HEK293 (cell line): Measurements from ENCODE around the gene LRRC7.

Experiments used
- CTCF ChIA-PET: fragments of 350-600 bp; formaldehyde crosslinking; extraction: SDS; loops from one replicate; lab custom pipeline; 2021; ENCODE audit warnings: antibody characterized with exemption; lab: Yijun Ruan, JAX
- POLR2A ChIA-PET: fragments of 300-600 bp; formaldehyde crosslinking; extraction: SDS; loops from one replicate; lab custom pipeline; 2020; ENCODE audit warnings: antibody characterized with exemption, inconsistent platforms; lab: Yijun Ruan, JAX
- H3K27ac ChIP-seq: fragments of 200-500 bp; sonication (Bioruptor generic); 2 replicates; pipeline ENCODE4 v1.5.1; 2014; ENCODE audit warnings: low read depth, low read length, control low read depth, inconsistent platforms; ENCODE audit errors: extremely low read depth
- H3K36me3 ChIP-seq, 2 experiments: fragments of 200-500 bp in 1 of 2; sonication (Bioruptor generic) in 1 of 2; 1 replicate in 1 of 2; 2 replicates in 1 of 2; pipeline ENCODE4 v1.5.1; 2014 to 2017; ENCODE audit warnings: inconsistent platforms in 2 of 2, low read length in 2 of 2; ENCODE audit not compliant: control insufficient read depth in 2 of 2, insufficient read depth in 1 of 2
- H3K4me1 ChIP-seq: fragments of 200-500 bp; sonication (Bioruptor generic); 2 replicates; pipeline ENCODE4 v1.5.1; 2014; ENCODE audit warnings: mild to moderate bottlenecking, low read length, inconsistent platforms; ENCODE audit not compliant: control insufficient read depth, insufficient read depth
- H3K4me3 ChIP-seq: 2 replicates; pipeline ENCODE4 v1.5.1; 2011; ENCODE audit warnings: low read depth, mild to moderate bottlenecking, control low read depth, low read length, moderate library complexity
- H3K9me3 ChIP-seq: fragments of 200-500 bp; sonication (Bioruptor generic); 2 replicates; pipeline ENCODE4 v1.5.1; 2014; ENCODE audit warnings: low read depth, low read length, inconsistent platforms; ENCODE audit not compliant: control insufficient read depth, insufficient read depth
- GLI2 ChIP-seq: fragments of 450-650 bp; formaldehyde crosslinking; IDR thresholded peaks from 2 replicates; pipeline ENCODE4; 2017; ENCODE audit warnings: missing biosample characterization, missing genetic modification characterization, low read depth, borderline replicate concordance
- INSM2 ChIP-seq: fragments of 450-650 bp; formaldehyde crosslinking; IDR thresholded peaks from 2 replicates; pipeline ENCODE4 v1.5.1; 2016; ENCODE audit warnings: missing biosample characterization, missing genetic modification characterization
- KLF7 ChIP-seq: fragments of 450-650 bp; formaldehyde crosslinking; IDR thresholded peaks from 2 replicates; pipeline ENCODE4 v1.5.1; 2016; ENCODE audit warnings: missing biosample characterization, missing genetic modification characterization, borderline replicate concordance
- MZF1 ChIP-seq: fragments of 450-650 bp; formaldehyde crosslinking; IDR thresholded peaks from 2 replicates; pipeline ENCODE4 v1.5.1; 2017; ENCODE audit warnings: missing biosample characterization, missing genetic modification characterization, borderline replicate concordance
- PRDM10 ChIP-seq: fragments of 450-650 bp; formaldehyde crosslinking; IDR thresholded peaks from 2 replicates; pipeline ENCODE4 v1.5.1; 2016; ENCODE audit warnings: missing biosample characterization, missing genetic modification characterization
- SP2 ChIP-seq: fragments of 450-650 bp; formaldehyde crosslinking; IDR thresholded peaks from 2 replicates; pipeline ENCODE4 v1.5.1; 2016; ENCODE audit warnings: missing biosample characterization, missing genetic modification characterization
- ZBTB21 ChIP-seq: fragments of 450-650 bp; formaldehyde crosslinking; IDR thresholded peaks from 2 replicates; pipeline ENCODE4 v1.5.1; 2017; ENCODE audit warnings: missing biosample characterization, missing genetic modification characterization
- ZBTB26 ChIP-seq: fragments of 450-650 bp; formaldehyde crosslinking; optimal IDR thresholded peaks from 2 replicates; pipeline ENCODE3; 2016; ENCODE audit warnings: missing biosample characterization, mild to moderate bottlenecking, missing genetic modification characterization
- ZNF155 ChIP-seq: fragments of 450-650 bp; formaldehyde crosslinking; IDR thresholded peaks from 2 replicates; pipeline ENCODE4 v1.5.1; 2016; ENCODE audit warnings: missing biosample characterization, missing genetic modification characterization
- ZNF2 ChIP-seq: fragments of 450-650 bp; formaldehyde crosslinking; IDR thresholded peaks from 2 replicates; pipeline ENCODE4 v1.5.1; 2016; ENCODE audit warnings: missing biosample characterization, missing genetic modification characterization
- ZNF211 ChIP-seq: fragments of 450-650 bp; formaldehyde crosslinking; IDR thresholded peaks from 2 replicates; pipeline ENCODE4 v1.5.1; 2016; ENCODE audit warnings: low read depth, missing biosample characterization, missing genetic modification characterization
- ZNF214 ChIP-seq: fragments of 450-650 bp; formaldehyde crosslinking; IDR thresholded peaks from 2 replicates; pipeline ENCODE4 v1.5.1; 2017; ENCODE audit warnings: missing biosample characterization, mild to moderate bottlenecking, missing genetic modification characterization, borderline replicate concordance
- ZNF221 ChIP-seq: fragments of 450-650 bp; formaldehyde crosslinking; IDR thresholded peaks from 2 replicates; pipeline ENCODE4 v1.5.1; 2017; ENCODE audit warnings: missing biosample characterization, missing genetic modification characterization, borderline replicate concordance
- ZNF266 ChIP-seq: fragments of 450-650 bp; formaldehyde crosslinking; IDR thresholded peaks from 2 replicates; pipeline ENCODE4 v1.5.1; 2016; ENCODE audit warnings: missing biosample characterization, missing genetic modification characterization, low read depth
- ZNF292 ChIP-seq: fragments of 450-650 bp; formaldehyde crosslinking; IDR thresholded peaks from 2 replicates; pipeline ENCODE4 v1.5.1; 2016; ENCODE audit warnings: low read depth, missing biosample characterization, missing genetic modification characterization, borderline replicate concordance
- ZNF311 ChIP-seq: fragments of 450-650 bp; formaldehyde crosslinking; IDR thresholded peaks from 2 replicates; pipeline ENCODE4 v1.5.1; 2017; ENCODE audit warnings: missing biosample characterization, missing genetic modification characterization, borderline replicate concordance
- ZNF350 ChIP-seq: fragments of 450-650 bp; formaldehyde crosslinking; IDR thresholded peaks from 2 replicates; pipeline ENCODE4 v1.5.0; 2017; ENCODE audit warnings: missing biosample characterization, mild to moderate bottlenecking, missing genetic modification characterization
- ZNF426 ChIP-seq: fragments of 450-650 bp; formaldehyde crosslinking; IDR thresholded peaks from 2 replicates; pipeline ENCODE4 v1.5.1; 2017; ENCODE audit warnings: missing biosample characterization, missing genetic modification characterization, mild to moderate bottlenecking, inconsistent platforms, moderate library complexity
- ZNF488 ChIP-seq: fragments of 450-650 bp; formaldehyde crosslinking; IDR thresholded peaks from 2 replicates; pipeline ENCODE4 v1.5.1; 2016; ENCODE audit warnings: missing biosample characterization, missing genetic modification characterization
- ZNF510 ChIP-seq: fragments of 450-650 bp; formaldehyde crosslinking; IDR thresholded peaks from 2 replicates; pipeline ENCODE4 v1.5.1; 2018; ENCODE audit warnings: mild to moderate bottlenecking, missing genetic modification characterization, missing biosample characterization; ENCODE audit not compliant: insufficient replicate concordance
- ZNF624 ChIP-seq: fragments of 450-650 bp; formaldehyde crosslinking; IDR thresholded peaks from 2 replicates; pipeline ENCODE4 v1.5.1; 2017; ENCODE audit warnings: missing biosample characterization, missing genetic modification characterization
- ZNF776 ChIP-seq: fragments of 450-650 bp; formaldehyde crosslinking; IDR thresholded peaks from 2 replicates; pipeline ENCODE4 v1.5.0; 2017; ENCODE audit warnings: missing biosample characterization, missing genetic modification characterization, borderline replicate concordance
- ZNF830 ChIP-seq: fragments of 450-650 bp; IDR thresholded peaks from 2 replicates; pipeline ENCODE4 v1.5.0; 2018; ENCODE audit warnings: missing biosample characterization, missing genetic modification characterization, low read depth, mild to moderate bottlenecking, moderate library complexity

Gene LRRC7

GRCh38 chr1:69846267-69846666, 278.5 kb downstream of the LRRC7 start:
- Histone ChIP-seq H3K27ac (no peak overlapping the region), H3K36me3 (no peaks in the 10 kb centered on the region), H3K9me3 (no peaks in the 10 kb centered on the region), H3K4me3 (no peak overlapping the region), H3K4me1 (no peaks in the 10 kb centered on the region)
- TF ChIP-seq ZNF155 (no peak), ZNF350 (no peak), ZNF266 (no peak), ZNF776 (tag by site-specific recombination) (no peak), ZNF426 (no peak), ZBTB26 (tag by site-specific recombination) (no peak)
- POLR2A ChIA-PET = no interaction called here
- CTCF ChIA-PET = interaction anchor here (0.7 kb wide), 1 partner anchor 102 kb away, joined by 3 read pairs; no protein-coding TSS in a partner anchor

GRCh38 chr1:69847670-69848069, 279.9 kb downstream of the LRRC7 start:
- POLR2A ChIA-PET = no interaction called here
- CTCF ChIA-PET = no interaction called here
- Histone ChIP-seq H3K9me3 (no peaks in the 10 kb centered on the region), H3K4me1 (no peaks in the 10 kb centered on the region), H3K4me3 (no peak overlapping the region), H3K36me3 (no peaks in the 10 kb centered on the region), H3K27ac (no peak overlapping the region)
- TF ChIP-seq ZNF776 (tag by site-specific recombination) (no peak), ZNF311 (tag by site-specific recombination) (no peak), ZNF214 (tag by site-specific recombination) (no peak)

GRCh38 chr1:69852151-69852550, 284.4 kb downstream of the LRRC7 start:
- Histone ChIP-seq H3K4me3 (no peak overlapping the region), H3K4me1 (no peaks in the 10 kb centered on the region), H3K36me3 (no peaks in the 10 kb centered on the region), H3K27ac (no peak overlapping the region), H3K9me3 (no peaks in the 10 kb centered on the region)
- CTCF ChIA-PET = no interaction called here
- POLR2A ChIA-PET = no interaction called here
- TF ChIP-seq ZNF488 (no peak), KLF7 (tag by site-specific recombination) (no peak), ZNF2 (tag by site-specific recombination) (no peak), ZNF624 (tag by site-specific recombination) (no peak), GLI2 (no peak), INSM2 (tag by site-specific recombination) (no peak), ZNF211 (tag by site-specific recombination) (no peak), ZNF292 (no peak), ZNF221 (tag by site-specific recombination) (no peak), ZNF214 (tag by site-specific recombination) (no peak), SP2 (no peak), ZNF155 (no peak), ZNF830 (no peak), PRDM10 (tag by site-specific recombination) (no peak), ZNF510 (tag by site-specific recombination) (no peak), ZBTB21 (tag by site-specific recombination) (no peak), MZF1 (tag by site-specific recombination) (no peak)
